Astrocyte of the spinal cord (primary cell): ENCODE data around the gene DNAH1.
"Not testable (repeated sequence)": the region's sequence is repeated elsewhere in the genome, so short reads cannot be mapped to it uniquely, and the experiment has no call there.

Experiments
- DNase-seq: peaks from one replicate; pipeline ENCODE4 v3.0.0; 2011; ENCODE audit warnings: low read depth, low spot score
- H3K4me3 ChIP-seq: 2 replicates; pipeline ENCODE4 v1.5.1; 2011; ENCODE audit warnings: low read depth, mild to moderate bottlenecking, low read length, moderate library complexity
- in situ Hi-C: cut with HindIII; loops from 2 replicates; pipeline ENCODE4 v1.10.0; 2017; ENCODE audit warnings: low sequenced_read_pairs
- TF ChIP-seq, protein P1 (sequence below): IDR thresholded peaks from 2 replicates; pipeline ENCODE4 v1.5.1; 2012; ENCODE audit warnings: low read depth, mild to moderate bottlenecking, low read length, inconsistent platforms

The DNAH1 gene

DNA sequence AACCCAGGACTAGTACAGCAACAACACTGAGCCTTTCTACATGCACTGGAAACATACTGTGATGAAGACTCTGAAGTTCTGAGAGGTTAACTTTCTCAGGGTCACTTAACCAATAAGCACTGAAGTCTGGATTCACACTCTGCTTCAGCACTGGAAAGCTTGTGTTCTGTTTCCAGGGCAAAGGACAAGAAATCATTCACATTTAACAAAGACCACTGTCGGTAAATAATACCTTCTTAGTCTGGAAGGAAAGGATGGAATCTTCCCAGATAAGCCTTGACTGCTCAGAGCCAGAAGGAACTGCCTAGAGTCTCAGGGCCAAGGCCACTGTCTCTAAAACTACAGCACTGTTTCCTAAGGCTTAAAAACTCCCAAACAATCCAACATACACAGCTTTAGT lies 32.8 kb upstream of the DNAH1 start:
- no peak overlapping the region for H3K4me3 ChIP-seq
- no peak for DNase-seq
- TF ChIP-seq, protein P1, sequence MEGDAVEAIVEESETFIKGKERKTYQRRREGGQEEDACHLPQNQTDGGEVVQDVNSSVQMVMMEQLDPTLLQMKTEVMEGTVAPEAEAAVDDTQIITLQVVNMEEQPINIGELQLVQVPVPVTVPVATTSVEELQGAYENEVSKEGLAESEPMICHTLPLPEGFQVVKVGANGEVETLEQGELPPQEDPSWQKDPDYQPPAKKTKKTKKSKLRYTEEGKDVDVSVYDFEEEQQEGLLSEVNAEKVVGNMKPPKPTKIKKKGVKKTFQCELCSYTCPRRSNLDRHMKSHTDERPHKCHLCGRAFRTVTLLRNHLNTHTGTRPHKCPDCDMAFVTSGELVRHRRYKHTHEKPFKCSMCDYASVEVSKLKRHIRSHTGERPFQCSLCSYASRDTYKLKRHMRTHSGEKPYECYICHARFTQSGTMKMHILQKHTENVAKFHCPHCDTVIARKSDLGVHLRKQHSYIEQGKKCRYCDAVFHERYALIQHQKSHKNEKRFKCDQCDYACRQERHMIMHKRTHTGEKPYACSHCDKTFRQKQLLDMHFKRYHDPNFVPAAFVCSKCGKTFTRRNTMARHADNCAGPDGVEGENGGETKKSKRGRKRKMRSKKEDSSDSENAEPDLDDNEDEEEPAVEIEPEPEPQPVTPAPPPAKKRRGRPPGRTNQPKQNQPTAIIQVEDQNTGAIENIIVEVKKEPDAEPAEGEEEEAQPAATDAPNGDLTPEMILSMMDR, result no peak
- in situ Hi-C loops, result no loop called here

DNA sequence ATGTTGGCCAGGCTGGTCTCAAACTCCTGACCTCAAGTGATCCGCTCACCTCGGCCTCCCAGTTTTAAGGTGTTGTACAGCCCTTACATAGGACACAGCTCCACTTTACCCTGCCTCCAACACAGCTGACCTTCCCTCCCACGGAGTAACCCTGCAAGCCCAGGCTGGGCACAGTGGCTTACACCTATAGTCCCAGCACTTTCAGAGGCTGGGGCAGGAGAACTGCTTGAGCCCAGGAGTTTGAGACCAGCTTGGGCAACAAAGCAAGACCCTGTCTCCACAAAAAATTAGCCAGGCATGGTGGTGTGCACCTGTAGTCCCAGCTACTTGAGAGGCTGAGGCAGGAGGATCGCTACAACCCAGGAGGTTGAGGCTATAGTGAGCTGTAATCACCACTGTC lies 32.1 kb upstream of the DNAH1 start:
- DNase-seq, H3K4me3 ChIP-seq, in situ Hi-C loops: not testable (repeated sequence)

DNA sequence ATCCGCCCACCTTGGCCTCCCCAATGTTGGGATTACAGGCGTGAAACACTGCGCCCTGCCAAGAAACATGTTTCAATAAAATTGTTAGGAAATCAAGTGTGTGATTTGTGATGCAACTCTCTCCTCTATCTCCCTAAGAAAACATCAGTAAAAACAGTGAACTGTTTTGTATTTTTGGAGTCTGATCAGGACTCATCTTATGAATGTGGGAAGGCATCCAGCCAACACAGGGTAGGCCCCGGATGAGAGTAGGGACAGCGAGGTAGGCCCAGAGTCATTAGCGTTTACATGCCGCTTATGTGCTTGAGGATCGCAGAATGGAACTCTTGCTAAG lies 29.4 kb upstream of the DNAH1 start:
- peak overlapping the region; percentile 71 for H3K4me3 ChIP-seq
- TF ChIP-seq, protein P1, result no peak
- DNase-seq, result no peak
- in situ Hi-C loops, result no loop called here

DNA sequence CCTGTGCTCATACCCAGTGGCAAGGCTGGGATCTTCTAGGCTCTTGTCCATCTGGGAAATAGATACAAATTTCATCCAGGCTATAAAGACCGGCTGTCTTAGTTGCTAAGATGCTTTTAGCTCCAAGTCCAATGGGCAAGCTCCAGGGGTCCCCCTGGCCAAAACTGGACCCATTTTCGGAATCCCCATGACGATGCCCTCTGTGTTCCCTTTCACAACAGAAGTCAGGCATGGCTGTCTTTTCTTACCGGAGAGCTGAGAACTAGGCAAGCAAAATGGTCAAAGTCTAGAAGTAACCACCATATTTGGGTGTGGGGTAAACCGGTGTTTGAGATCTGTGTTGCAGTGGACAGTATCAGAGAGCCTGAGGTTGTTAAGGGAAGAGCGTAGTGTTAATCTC lies 27.4 kb upstream of the DNAH1 start:
- TF ChIP-seq, protein P1, result no peak
- H3K4me3 ChIP-seq, result peak overlapping the region; percentile 71
- in situ Hi-C loops, result no loop called here
- DNase-seq, result no peak

DNA sequence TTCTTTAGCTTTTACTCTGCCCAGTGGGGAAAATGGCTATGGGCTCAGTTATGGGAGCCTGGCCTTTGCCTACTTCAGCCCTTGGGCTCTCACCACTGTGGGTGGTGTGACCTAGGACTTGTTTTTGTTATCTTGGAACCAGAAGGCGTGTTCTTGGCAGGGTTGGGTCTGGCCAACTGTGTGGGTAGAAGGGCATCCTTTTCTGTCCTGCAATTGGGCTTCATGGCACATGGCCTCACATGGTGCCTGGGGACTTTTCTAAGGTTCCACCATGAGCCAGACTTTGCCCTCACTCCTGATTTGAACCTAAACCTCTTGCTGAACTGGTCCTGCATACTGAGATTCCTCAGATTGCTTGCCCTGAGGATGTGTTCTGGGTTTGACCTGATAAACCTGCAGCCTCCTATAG lies 26.8 kb upstream of the DNAH1 start:
- TF ChIP-seq, protein P1, result no peak
- in situ Hi-C loops, result no loop called here
- no peak for DNase-seq
- H3K4me3 ChIP-seq, result no peak overlapping the region

DNA sequence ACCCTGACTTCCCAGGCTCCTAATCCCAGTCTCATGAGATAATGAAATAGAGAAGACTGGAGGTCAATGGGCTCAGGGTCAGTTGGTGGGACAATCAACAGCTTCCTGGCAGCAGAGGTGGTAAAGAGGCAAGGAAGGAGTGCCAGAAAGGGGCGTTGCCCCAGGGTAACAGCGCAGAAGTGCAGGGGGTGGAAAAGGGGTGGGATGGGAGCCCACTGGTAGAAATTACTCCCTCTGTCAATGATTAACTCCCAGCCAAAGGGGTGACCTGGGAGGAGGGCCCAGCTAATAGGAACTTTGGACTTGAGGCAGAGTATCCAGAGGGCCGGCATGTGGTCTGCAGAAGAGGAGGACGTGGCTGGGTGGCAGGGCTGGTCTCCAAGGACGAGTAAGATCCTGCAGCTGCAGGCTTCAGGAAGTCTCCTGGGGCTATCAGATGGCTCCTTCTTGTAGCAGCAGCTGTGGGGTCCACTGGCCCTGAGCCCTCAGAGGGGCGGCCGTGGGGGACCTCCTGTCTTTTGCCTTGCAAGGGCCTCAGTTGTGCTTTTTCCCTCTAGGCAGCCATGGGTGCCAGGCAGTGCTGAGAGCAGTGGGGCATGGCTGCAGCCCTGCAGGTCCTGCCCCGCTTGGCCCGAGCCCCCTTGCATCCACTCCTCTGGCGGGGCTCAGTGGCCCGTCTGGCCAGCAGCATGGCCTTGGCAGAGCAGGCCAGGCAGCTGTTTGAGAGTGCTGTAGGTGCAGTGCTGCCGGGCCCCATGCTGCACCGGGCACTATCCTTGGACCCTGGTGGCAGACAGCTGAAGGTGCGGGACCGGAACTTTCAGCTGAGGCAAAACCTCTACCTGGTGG lies 26.1 kb upstream of the DNAH1 start:
- TF ChIP-seq, protein P1, result no peak
- in situ Hi-C loops, result no loop called here
- no peak overlapping the region for H3K4me3 ChIP-seq
- DNase-seq, result no peak

DNA sequence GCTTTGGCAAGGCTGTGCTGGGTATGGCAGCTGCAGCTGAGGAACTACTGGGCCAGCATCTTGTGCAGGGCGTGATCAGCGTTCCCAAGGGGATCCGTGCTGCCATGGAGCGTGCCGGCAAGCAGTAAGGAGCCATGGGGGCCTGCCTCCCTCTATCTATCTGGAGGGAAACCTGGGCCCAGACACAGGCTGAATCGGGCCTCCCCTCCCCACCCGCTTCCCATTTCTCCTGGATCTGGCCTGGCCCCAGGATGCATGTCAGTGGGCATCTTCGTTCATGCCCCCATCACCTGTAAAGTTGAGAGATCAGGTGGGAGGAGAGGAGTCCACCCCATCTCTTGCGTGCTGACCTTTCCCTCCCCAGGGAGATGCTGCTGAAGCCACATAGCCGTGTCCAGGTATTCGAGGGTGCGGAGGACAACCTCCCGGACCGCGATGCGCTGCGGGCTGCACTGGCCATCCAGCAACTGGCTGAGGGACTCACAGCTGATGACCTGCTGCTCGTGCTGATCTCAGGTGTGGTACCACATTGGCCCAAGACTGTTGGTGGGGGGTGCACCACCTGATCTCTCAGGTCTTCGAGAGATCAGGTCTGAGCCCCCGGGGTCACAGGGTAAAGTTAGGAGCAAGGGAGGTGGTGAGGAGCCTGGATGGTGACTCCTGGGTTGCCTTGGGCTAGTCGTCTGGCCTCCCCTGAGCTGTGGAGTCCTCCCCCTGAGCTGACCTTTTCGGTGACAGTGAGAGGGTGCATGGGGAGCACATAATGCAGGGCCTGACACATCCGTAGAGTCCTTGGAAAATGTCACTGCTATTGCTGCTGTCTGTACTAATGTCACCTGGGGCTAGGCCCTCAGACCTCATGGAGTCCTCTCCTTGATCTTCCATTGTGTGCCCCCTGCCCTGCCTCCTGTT lies 25.3 kb upstream of the DNAH1 start:
- in situ Hi-C loops, result no loop called here
- DNase-seq, result no peak
- H3K4me3 ChIP-seq, result no peak overlapping the region
- TF ChIP-seq, protein P1, result no peak
